Effector memory CD4-positive, alpha-beta T cell (primary cell): Measurements from ENCODE around the gene CYLD.

Experiments
- DNase-seq, 3 donors: peaks; one replicate each; pipeline ENCODE4 v3.0.0-alpha.2; 2020
- H3K27ac ChIP-seq: 2 replicates; pipeline ENCODE4 v1.7.0; 2013; ENCODE audit warnings: mild to moderate bottlenecking, low read length, moderate library complexity; ENCODE audit not compliant: insufficient read depth, poor library complexity, severe bottlenecking
- H3K27me3 ChIP-seq: replicated peaks from 2 replicates; pipeline ENCODE4 v1.7.0; 2013; ENCODE audit warnings: mild to moderate bottlenecking, low read length; ENCODE audit not compliant: insufficient read depth, control insufficient read depth, poor library complexity, severe bottlenecking
- H3K36me3 ChIP-seq: 2 replicates; pipeline ENCODE4 v1.7.0; 2013; ENCODE audit warnings: mild to moderate bottlenecking, low read length, moderate library complexity; ENCODE audit not compliant: control insufficient read depth, insufficient read depth
- H3K4me1 ChIP-seq: 2 replicates; pipeline ENCODE4 v1.7.0; 2013; ENCODE audit warnings: low read length, mild to moderate bottlenecking; ENCODE audit not compliant: control insufficient read depth, insufficient read depth, poor library complexity, severe bottlenecking
- H3K4me3 ChIP-seq: 2 replicates; pipeline ENCODE4 v1.7.0; 2013; ENCODE audit warnings: low read length, low read depth, mild to moderate bottlenecking; ENCODE audit not compliant: insufficient read depth, poor library complexity, severe bottlenecking
- H3K9me3 ChIP-seq: 2 replicates; pipeline ENCODE4 v1.7.0; 2013; ENCODE audit warnings: mild to moderate bottlenecking, low read length, moderate library complexity; ENCODE audit not compliant: control insufficient read depth

CYLD gene

DNA sequence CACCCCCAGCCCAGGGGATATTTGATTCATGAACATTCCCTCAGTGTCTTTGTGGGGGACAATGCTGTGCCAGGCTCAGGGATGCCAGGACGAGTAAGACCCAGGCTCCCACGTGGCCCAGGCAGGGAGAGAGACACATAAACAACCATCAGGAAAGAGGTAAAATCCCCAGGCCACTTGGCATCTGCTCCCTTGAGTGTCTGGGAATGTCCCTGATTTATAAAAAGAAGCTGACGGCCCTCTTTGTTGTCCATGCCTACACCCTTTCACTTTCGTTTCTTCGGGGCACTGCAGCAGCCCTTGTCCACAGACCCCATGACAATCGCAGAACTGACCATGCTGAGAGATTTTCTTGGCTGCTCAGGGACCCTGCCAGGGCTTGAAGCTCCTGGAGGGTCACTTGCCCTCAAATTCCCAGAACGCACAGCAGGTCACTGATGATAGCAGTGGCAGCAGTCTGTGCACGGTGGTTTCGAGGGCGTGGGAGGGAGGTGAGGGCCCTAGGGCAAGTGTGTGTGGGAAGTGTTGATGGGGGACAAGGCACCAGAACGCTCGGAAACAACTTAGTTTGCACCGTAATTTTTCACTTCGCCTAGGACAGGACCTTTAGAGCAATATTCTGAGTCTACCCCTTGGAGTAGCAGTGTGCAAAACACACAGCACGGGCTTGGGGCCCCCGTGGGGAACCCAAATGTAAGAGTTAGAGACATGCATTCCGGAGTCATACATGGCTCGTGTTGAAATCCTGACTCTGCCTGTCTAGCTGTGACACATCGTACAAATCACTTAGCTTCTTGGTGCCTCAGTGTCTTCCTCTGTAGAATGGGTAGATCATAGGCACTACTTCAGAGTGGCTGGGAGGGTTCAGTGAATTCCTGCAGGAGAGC lies 43.8 kb upstream of the CYLD start:
- no peaks in the 10 kb centered on the region for H3K9me3 ChIP-seq
- peak overlapping the region; percentile 49 for H3K4me3 ChIP-seq
- H3K27ac ChIP-seq = peak overlapping the region; percentile 75
- H3K4me1 ChIP-seq = peaks cover 44% of the 10 kb centered on the region
- peak in 2 of 3 donors; percentile 25 to 46 for DNase-seq
- H3K27me3 ChIP-seq = no peaks in the 10 kb centered on the region
- H3K36me3 ChIP-seq = no peaks in the 10 kb centered on the region

DNA sequence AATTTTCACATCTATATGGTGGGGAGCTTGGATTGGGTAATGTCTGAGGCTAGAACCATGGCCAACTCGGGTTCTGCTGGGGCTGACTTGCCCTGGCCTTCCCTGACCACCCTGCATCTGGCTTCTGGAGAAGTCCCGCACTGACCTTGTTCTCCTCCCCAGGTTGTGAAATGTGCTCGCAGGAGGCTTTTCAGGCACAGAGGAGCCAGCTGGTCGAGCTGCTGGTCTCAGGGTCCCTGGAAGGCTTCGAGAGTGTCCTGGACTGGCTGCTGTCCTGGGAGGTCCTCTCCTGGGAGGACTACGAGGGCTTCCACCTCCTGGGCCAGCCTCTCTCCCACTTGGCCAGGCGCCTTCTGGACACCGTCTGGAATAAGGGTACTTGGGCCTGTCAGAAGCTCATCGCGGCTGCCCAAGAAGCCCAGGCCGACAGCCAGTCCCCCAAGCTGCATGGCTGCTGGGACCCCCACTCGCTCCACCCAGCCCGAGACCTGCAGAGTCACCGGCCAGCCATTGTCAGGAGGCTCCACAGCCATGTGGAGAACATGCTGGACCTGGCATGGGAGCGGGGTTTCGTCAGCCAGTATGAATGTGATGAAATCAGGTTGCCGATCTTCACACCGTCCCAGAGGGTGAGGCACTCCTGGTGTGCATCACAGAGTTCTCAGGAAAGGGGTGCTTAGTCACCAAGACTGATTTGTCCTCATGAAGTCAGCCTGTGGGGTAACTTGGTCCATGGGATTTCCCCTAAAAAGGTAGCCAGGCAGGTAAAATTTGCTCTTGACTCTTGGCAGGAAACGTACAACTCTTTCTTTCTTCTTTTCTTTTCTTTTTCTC lies 42.3 kb upstream of the CYLD start:
- H3K4me1 ChIP-seq = peaks cover 34% of the 10 kb centered on the region
- peak in 2 of 3 donors; percentile 33 to 54 for DNase-seq
- no peak overlapping the region for H3K4me3 ChIP-seq
- no peaks in the 10 kb centered on the region for H3K27me3 ChIP-seq
- H3K36me3 ChIP-seq = peaks cover 5% of the 10 kb centered on the region
- peaks cover 6% of the 10 kb centered on the region for H3K9me3 ChIP-seq
- peak overlapping the region; percentile 58 for H3K27ac ChIP-seq

DNA sequence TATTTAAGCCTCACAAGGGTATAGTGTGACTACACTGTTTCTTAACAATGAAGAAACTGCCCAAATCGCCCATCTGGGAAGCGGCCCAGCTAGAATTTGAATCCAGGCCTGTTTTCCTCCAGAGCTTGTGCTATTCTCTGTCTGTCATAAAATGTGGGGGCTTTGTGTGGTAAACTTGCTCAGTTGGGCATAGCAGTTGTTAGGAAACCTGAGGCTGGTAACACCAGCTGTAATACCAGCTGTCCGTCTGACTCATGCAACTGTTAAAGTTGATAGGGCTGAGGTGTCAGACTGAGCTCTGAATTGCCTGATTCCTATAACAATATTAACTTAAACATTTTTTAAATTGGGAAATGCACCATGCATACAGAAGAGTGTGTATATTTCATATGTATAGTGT lies 39.2 kb upstream of the CYLD start:
- Histone ChIP-seq H3K36me3 (peaks cover 5% of the 10 kb centered on the region), H3K9me3 (peaks cover 8% of the 10 kb centered on the region), H3K27ac (no peak overlapping the region), H3K4me3 (no peak overlapping the region), H3K27me3 (no peaks in the 10 kb centered on the region), H3K4me1 (peaks cover 11% of the 10 kb centered on the region)
- no peak for DNase-seq

DNA sequence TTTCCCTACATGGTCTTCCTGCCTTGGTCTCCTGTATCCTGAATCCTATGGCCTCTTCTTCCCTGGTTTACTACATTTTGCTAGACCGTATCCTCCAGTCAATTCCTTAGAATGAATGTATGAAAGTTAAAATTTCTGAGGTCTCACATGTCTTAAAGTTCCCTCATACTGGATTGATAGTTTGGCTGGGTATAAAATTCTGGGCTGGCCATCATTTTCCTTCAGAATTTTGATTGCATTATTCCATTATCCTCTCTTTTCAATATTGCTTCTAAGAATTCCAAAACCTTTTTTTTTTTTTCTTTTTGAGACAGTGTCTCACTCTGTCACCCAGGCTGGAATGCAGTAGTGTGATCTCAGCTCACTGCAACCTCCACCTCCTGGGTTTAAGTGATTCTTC lies 37.6 kb upstream of the CYLD start:
- Histone ChIP-seq H3K36me3 (peaks cover 5% of the 10 kb centered on the region), H3K9me3 (peaks cover 8% of the 10 kb centered on the region), H3K27ac (no peak overlapping the region), H3K27me3 (no peaks in the 10 kb centered on the region), H3K4me1 (peaks cover 22% of the 10 kb centered on the region), H3K4me3 (no peak overlapping the region)
- no peak for DNase-seq

DNA sequence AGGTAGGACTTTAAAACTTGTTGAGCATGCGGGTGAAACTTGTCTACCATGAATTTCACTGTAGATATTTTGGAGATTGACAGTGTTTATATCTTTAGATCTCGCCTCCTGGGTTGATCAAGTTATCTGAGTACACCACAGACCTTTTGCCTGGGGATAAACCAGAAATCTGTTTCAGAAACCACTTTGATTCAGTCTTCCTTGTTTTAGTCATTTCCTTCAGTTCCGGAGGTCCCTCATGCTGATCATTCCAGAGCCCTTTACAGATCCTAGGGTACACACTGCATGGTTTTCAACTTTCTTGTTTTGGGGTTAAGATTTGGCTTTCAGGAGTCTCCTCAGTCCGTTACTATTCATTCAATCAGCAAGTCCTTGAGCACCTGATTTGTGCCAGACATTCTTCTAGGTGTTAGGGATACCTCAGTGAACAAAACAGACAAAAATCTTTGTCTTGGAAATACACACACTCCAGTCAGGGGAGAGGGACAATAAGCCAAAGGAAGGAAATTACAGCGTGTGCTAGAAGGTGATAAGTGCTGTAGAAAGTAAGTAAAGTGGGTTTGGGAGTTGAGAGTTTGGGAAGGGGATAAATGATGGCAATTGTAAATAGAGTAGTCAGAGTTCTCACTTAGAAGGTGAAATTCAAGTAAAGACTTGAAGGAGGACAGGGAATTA lies 36.3 kb upstream of the CYLD start:
- H3K27me3 ChIP-seq = no peaks in the 10 kb centered on the region

DNA sequence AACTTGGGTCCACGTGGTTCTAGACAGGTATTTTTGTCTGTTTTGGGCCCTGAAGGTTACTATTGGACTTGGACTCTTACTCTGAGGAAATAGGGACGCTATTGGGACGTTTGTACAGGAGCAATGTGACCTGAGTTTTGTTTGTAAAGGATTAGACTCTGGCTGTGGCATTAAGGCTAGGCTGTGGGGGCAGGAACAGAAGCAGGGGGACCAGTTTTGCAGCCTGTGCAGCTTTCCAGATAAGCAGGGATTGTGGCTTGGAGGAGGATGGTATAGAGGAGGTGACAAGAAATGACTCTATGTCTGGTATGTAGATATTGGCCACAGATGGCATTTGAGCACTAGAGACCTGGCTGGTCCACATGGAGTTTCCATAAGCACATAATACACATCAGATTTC lies 35.6 kb upstream of the CYLD start:
- no peak for DNase-seq
- H3K4me1 ChIP-seq = peaks cover 21% of the 10 kb centered on the region
- H3K27ac ChIP-seq = no peak overlapping the region

More for the DNA sequence above, 36.3 kb upstream of the CYLD start:
- Histone ChIP-seq H3K27ac (no peak overlapping the region), H3K36me3 (peaks cover 5% of the 10 kb centered on the region), H3K4me3 (no peak overlapping the region), H3K9me3 (peaks cover 8% of the 10 kb centered on the region), H3K4me1 (peaks cover 21% of the 10 kb centered on the region)
- DNase-seq = no peak

DNA sequence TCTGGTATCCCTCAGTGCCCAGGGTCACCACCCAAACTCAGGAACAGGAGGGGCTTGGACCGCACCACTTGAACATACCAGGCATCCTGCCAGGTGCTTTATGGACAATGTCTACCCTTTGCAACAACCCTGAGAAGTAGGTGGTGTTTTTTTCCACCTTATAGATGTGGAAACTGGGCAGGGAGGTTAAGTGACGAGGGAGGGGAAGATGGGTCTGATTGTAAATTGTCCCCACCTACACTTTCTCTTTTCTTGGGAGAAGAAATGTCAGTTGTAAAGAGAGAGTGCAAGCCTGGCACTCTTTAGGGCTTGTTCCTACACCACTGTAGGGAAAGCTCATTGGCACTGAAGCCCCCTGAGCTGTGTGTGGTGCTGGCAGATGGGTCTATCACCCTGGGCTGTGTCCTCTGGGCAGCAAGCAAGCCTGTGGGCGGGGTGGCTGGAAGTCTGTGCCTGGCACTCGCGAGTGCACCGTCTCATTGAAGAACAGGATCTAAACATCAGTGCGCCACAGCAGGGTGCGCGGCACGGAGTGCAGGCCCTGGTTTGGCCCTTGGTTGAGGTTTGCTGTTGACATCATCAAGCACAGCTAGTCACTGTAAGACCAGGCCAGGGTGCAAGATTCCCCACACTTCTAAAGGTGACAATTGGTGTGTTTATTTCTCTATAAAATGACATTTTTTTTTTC lies 33.4 kb upstream of the CYLD start:
- H3K4me3 ChIP-seq = no peak overlapping the region
- peaks cover 21% of the 10 kb centered on the region for H3K4me1 ChIP-seq
- no peak for DNase-seq
- peaks cover 21% of the 10 kb centered on the region for H3K36me3 ChIP-seq
- H3K27ac ChIP-seq = peak overlapping the region; percentile 42
- no peaks in the 10 kb centered on the region for H3K27me3 ChIP-seq
- H3K9me3 ChIP-seq = peaks cover 8% of the 10 kb centered on the region

More for the DNA sequence above, 35.6 kb upstream of the CYLD start:
- Histone ChIP-seq H3K36me3 (peaks cover 12% of the 10 kb centered on the region), H3K27me3 (no peaks in the 10 kb centered on the region), H3K9me3 (peaks cover 8% of the 10 kb centered on the region), H3K4me3 (no peak overlapping the region)

DNA sequence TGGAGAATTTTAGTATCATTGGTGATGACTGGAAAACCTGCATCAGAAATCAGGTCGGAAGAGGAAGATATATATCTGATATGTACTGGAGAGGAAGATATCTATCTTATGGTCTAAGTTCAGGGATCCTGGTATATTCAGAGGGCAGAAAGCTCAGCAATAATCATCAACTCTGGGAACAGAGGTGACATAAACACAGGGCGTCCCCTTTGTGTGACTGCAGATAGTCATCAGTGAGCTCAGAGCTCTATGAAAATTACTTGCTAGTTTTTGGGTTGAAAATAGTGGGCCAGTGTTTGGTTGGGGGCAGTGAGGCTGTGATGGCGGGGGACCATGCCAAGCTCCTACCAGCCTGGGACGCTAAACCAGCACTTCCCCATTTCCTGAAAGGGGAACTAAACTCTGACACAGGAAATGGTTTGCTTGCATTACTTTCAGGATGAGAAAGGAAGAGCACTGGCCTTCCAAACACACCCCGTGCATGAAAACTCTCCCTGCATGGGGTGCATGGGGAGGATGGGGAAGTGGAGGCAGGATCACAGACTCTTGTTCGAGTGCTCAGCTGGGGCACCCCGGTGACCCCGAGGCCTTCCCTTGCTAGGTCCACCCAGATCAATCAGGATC lies 32.7 kb upstream of the CYLD start:
- Histone ChIP-seq H3K4me1 (peaks cover 21% of the 10 kb centered on the region), H3K4me3 (no peak overlapping the region), H3K27ac (peak overlapping the region; percentile 42), H3K9me3 (peaks cover 5% of the 10 kb centered on the region), H3K36me3 (peaks cover 16% of the 10 kb centered on the region), H3K27me3 (no peaks in the 10 kb centered on the region)
- no peak for DNase-seq

DNA sequence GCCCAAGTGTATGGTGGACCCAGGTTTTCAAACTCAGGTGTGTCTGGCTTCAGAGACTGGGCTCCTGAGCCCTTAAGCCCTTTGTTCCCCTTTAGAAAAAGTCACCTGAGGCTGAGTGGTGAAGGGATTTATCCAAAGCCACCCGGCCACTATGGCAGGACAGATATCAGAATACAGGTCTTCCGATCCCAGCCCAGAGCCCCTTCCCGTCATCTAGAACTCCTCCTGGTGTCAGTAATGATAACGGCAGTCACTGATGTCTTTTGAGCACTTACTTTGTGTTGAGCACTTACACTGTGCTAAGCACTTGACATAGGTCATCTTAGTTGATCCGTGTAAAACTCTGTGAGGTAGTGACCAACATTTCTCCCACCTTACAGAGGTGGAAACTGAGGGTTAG lies 31.9 kb upstream of the CYLD start:
- peaks cover 16% of the 10 kb centered on the region for H3K36me3 ChIP-seq
- H3K4me1 ChIP-seq = peaks cover 21% of the 10 kb centered on the region
- H3K9me3 ChIP-seq = no peaks in the 10 kb centered on the region
- no peak overlapping the region for H3K27ac ChIP-seq
- H3K4me3 ChIP-seq = no peak overlapping the region
- no peaks in the 10 kb centered on the region for H3K27me3 ChIP-seq
- DNase-seq = no peak
